ENCODE data around the gene STK4. TPM values are rescaled to one million over a fixed set of nuclear protein-coding genes. Genes with fewer than 3 reads are reported as not detected.

The STK4 gene
- total RNA-seq, 1 donor from 2014 or later: 8.9 TPM

DNA sequence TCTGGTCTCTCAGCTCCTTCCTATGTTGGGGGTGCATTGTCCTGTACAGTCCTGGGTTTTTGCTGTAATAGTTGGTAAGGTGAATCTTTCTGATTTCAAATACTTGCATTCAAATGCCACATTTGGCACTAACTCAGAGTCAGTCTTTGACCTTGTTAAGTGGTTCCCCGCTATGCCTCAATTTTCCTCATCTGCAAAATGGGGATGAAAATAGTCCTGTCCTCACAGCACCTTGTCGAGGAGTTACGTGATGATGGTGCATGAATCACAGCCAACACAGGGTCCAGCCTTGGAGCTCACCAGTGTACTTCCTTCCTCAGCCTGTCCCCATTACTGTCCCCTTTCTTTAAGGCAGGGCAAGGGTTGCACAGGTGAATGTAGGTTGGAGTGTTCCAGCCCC lies 147.6 kb downstream of the STK4 start:
- DNase-seq (no peak), ATAC-seq (ENCODE audit: poor library complexity) (no peak)
- intact Hi-C loops (cut with DNase I): no loop called here

DNA sequence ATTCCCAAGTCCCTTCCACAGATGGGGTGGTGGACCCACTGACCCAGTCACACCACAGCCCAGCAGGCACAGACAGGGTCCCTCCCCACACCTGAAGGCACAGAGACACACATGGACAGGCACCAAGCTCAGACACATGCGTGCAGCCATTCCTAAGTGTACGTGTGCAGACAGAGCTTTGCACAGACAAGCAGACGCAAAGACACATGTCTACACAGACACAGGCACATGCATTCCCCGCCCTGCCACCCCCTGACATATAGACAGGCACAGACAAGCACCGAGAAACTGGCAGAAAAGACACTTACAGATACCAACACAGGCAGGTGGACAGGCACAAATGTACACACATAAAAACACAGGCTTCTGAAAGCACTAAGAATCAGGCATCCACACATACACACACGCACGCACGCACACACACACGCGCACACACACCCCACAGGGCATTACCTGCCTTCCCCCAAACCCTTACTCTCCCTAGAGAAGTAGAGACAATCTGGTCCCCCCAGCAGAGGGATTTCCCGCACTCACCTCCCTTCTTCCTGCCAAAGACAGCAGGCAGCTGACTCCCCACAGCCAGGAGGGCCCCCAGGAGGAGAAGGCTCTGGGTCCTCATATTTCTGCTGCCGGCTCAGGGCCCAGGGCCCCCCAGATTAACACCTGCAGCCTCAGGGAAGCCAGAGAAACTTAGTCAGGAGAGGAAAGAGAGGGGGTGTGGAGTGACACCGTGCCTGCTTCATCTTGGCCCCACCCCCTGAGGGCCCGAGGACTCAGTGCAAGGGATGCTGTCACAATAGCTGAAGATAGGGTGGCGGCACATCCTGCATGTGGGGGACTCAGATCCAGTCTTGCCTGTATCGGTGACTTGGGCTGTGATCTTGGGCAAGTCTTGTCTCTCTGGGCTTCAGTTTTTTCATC lies 148.4 kb downstream of the STK4 start, which contains the start of gene WFDC5:
Gene WFDC5, minus strand, starts transcription at position 710 of the 921 bp plus-strand sequence. Its CDS starts 91 bp downstream, at position 619.
- DNase-seq: no peak
- no peak for ATAC-seq (ENCODE audit: poor library complexity)
- intact Hi-C loops (cut with DNase I): no loop called here

DNA sequence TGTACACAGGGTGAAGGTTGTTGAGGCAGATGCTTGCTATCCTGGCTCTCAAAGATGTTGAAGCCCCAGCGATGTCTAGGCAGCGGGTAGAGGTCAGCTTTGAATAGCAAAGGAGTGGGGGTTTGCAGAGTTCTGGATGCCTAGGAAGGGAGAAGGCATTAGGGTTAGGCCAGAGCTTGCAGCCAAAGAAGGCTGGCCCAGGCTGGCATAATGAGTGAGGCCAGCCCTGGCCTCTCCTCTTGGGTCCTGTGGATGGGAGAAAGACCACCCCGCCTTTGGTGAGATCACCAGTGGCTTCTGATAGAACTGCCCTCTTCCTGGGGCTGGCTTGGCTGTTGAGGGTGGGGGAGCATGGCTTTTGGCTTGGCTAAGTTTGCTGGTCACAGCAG lies 149.1 kb downstream of the STK4 start:
- ATAC-seq (ENCODE audit: poor library complexity) (no peak), DNase-seq (no peak)
- intact Hi-C loops (cut with DNase I): no loop called here

DNA sequence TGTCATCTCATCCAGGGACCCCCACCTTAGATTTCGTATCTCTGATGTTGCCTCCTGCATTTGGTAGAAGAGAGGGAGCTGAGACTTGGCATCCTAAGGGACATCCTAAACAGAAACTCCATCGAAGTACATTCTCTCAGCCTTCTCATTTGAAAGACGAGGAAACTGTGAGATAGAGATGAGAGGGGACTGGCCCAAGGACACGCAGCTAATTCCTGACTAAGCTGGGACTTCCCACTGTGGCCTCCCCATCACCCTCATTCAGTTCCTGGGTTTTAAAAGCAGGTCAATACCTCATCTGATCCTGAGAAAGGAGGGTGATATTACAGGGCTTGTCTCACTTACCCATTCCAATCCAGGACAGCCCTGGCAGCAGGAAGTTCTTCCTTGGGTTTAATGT lies 149.5 kb downstream of the STK4 start:
- DNase-seq (no peak), ATAC-seq (ENCODE audit: poor library complexity) (no peak)
- intact Hi-C loops (cut with DNase I): no loop called here

DNA sequence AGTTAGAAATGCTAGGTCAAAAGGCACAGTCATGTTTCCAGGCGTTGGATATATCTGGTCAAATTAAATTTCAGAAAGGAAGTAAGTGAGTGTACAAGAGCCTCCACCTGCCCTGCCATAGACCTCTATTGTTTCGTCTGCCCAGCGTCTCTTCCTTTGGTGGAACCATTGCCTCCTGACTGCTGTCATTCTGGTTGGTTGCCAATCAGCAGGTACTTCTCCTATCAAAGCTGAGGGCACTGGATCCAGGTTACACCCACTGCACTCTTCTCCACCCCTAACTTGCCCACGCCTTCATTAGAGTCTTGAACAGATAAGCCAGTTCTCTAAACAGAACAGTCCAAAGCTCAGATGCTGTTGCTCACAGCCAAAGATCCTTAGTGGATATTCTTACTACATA lies 151.3 kb downstream of the STK4 start:
- ATAC-seq (ENCODE audit: poor library complexity) (no peak), DNase-seq (no peak)
- intact Hi-C loops (cut with DNase I): no loop called here

DNA sequence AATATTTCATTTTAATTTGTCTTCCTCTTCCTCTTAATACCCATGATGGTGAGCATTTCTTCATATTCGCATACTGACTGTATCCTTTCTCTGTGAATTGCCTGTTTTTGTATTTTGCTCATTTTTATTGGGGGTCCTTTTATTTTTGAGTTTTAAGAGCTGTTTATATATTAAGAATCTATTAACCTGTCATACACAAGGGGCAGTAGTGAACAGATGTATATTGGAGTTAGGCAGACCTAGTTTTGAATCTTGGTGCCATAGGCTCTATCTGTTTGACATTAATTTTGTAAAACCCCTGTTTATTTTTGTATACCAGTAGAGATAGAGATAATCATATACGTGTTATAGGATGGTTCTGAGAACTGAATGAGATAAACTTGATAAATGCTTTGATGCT lies 151.7 kb downstream of the STK4 start:
- intact Hi-C loops (cut with DNase I): no loop called here
- DNase-seq (no peak), ATAC-seq (ENCODE audit: poor library complexity) (no peak)

DNA sequence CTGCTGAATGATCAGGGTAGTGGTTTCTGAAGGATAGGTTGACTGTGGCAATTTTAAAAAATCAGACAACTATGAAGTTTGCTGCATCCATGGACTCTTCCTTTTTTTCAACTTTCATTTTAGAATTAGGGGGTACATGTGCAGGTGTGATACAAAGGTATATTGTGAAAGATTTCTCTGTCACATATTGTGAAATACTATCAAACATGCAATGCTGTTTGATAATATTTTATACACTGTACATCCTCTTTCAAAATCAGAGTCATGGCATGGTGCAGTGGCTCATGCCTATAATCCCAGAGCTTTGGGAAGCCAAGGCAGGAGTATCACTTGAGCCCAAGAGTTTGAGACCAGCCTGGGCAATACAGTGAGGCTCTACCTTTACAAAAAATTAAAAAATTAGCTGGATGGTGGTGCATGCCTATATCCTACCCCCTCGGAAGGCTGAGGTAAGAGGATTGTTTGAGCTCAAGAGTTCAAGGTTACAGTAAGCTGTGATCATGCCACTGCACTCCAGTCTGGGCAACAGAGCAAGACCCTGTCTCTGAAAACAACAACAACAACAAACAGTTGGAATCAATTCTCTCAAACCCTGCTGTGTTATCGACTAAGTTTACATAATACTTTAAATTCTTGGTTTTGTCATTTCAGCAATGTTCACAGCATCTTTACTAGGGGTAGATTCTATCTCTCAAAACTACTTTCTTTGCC lies 153.4 kb downstream of the STK4 start:
- no peak for ATAC-seq (ENCODE audit: poor library complexity)
- intact Hi-C loops (cut with DNase I): no loop called here
- no peak for DNase-seq

DNA sequence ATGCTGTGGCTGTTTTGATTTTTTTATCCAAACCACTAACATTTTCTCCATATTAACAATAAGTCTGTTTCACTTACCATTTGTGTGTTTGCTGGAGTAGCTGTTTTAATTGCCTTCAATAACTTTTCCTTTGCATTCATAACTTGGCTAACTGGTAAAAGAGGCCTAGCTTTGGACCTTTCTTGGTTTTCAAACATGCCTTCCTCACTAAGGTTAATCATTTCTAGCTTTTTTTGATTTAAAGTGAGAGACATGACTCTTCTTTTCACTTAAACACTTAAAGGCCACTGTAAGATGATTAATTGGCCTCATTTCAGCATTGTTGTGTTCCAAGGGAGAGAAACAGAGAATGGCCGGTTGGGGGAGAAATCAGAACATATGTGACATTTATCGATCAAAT lies 155.1 kb downstream of the STK4 start:
- intact Hi-C loops (cut with DNase I): no loop called here
- no peak for DNase-seq
- no peak for ATAC-seq (ENCODE audit: poor library complexity)

DNA sequence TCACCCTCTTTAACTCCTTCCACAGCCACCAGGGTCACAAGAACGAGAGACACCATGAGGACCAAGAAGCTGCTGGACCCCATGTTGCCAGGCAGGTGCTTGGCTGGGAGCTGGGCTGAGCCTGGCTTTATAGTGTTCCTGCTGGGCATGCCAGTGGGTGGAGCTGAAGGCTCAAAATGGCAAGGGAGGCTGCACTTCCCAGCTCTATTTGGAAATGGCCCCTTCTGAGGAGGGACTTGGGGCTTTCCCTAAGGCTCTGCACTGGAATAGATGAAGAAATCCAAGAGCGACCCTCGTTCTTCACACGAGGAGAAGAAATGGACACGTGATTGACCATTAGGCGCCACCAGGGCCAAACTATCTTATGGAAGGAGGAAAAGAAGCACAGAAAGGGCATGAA lies 158.1 kb downstream of the STK4 start, which contains the start of gene WFDC12:
Gene WFDC12, minus strand, starts transcription at position 101 of the 400 bp plus-strand sequence. Its CDS starts 18 bp downstream, at position 83.
- intact Hi-C loops (cut with DNase I): no loop called here
- no peak for ATAC-seq (ENCODE audit: poor library complexity)
- no peak for DNase-seq

DNA sequence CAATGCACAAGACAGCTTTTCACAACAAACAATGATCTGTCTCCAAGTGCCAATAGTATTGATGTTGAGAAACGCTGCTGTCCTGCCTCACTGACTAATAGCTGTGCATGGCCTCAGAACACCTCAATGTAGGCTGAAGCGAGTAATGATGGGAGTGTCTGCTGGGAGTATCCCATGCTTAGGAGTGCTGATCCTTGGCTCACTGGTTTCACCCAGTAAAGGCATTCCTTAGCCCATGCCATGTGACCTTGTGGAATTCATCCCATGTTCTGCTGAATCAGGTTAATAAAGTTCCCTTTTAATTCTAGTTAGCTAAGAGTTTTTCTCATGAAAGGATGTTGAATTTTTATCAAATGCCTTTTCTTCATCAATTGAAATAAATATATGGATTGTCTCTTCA lies 161.8 kb downstream of the STK4 start:
- ATAC-seq (ENCODE audit: poor library complexity): no peak
- no peak for DNase-seq
- intact Hi-C loops (cut with DNase I): no loop called here

Other genes with a start within 250 kb of the STK4 start
- 0.19 TPM for gene KCNK15, start 220.6 kb upstream of the STK4 start, total RNA-seq
- 0.13 TPM for gene RIMS4, start 156.0 kb upstream of the STK4 start, total RNA-seq
- 96.3 TPM for gene YWHAB, start 80.8 kb upstream of the STK4 start, total RNA-seq
- 2.7 TPM for gene PABPC1L, start 56.5 kb upstream of the STK4 start, total RNA-seq
- 9.3 TPM for gene TOMM34, start 6.1 kb upstream of the STK4 start, total RNA-seq
- gene KCNS1, start 134.6 kb downstream of the STK4 start, total RNA-seq: not detected
- gene WFDC5, start 148.7 kb downstream of the STK4 start, total RNA-seq: not detected
- gene WFDC12, start 158.0 kb downstream of the STK4 start, total RNA-seq: not detected
- gene PI3, start 208.4 kb downstream of the STK4 start, total RNA-seq: not detected
- gene SEMG1, start 240.5 kb downstream of the STK4 start, total RNA-seq: not detected

Data from Right ventricle myocardium superior (tissue), 1 donor.